Panc1 (cell line): ENCODE results near the gene MYLK.

ENCODE experiments used
- SIN3A ChIP-seq: IDR thresholded peaks from 2 replicates; pipeline ENCODE4 v1.6.1; 2012; ENCODE audit warnings: low read depth, mild to moderate bottlenecking, low read length, moderate library complexity, borderline replicate concordance; ENCODE audit not compliant: insufficient read depth
- TF ChIP-seq, protein P1 (sequence below): fragments of 450-650 bp; IDR thresholded peaks from 2 replicates; pipeline ENCODE4 v1.5.1; 2017; ENCODE audit warnings: mild to moderate bottlenecking

DNA sequence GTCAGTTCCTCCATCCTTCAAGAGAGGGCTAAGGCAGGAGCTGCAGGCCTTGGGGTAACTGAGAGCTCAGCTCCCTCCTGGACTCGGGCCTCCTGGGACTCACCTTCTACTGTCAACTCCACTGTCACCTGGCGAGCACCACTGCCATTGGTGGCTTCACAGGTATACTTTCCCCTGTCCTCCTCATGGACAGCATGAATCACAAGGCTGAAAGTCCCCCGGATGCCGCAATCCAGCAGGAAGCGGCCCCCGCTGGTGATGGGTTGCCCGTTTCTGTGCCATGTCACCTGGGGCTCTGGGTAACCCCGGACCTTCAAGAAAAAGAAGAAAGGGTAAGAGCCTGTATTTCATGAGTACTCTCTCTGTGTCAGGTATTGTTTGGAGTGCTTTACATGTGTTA is 131.9 kb downstream of the MYLK start:
- TF ChIP-seq, protein P1, sequence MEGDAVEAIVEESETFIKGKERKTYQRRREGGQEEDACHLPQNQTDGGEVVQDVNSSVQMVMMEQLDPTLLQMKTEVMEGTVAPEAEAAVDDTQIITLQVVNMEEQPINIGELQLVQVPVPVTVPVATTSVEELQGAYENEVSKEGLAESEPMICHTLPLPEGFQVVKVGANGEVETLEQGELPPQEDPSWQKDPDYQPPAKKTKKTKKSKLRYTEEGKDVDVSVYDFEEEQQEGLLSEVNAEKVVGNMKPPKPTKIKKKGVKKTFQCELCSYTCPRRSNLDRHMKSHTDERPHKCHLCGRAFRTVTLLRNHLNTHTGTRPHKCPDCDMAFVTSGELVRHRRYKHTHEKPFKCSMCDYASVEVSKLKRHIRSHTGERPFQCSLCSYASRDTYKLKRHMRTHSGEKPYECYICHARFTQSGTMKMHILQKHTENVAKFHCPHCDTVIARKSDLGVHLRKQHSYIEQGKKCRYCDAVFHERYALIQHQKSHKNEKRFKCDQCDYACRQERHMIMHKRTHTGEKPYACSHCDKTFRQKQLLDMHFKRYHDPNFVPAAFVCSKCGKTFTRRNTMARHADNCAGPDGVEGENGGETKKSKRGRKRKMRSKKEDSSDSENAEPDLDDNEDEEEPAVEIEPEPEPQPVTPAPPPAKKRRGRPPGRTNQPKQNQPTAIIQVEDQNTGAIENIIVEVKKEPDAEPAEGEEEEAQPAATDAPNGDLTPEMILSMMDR, result no peak
- no peak for TF ChIP-seq SIN3A
